HG02623 (cell line): Measurements from ENCODE around the gene CSNK1D.

Experiments
- ATAC-seq: cut with Tn5 transposase; IDR thresholded peaks from one replicate; pipeline ENCODE4 v1.9.1; 2021; ENCODE audit warnings: moderate library complexity; ENCODE audit not compliant: unreplicated experiment

The CSNK1D gene

DNA sequence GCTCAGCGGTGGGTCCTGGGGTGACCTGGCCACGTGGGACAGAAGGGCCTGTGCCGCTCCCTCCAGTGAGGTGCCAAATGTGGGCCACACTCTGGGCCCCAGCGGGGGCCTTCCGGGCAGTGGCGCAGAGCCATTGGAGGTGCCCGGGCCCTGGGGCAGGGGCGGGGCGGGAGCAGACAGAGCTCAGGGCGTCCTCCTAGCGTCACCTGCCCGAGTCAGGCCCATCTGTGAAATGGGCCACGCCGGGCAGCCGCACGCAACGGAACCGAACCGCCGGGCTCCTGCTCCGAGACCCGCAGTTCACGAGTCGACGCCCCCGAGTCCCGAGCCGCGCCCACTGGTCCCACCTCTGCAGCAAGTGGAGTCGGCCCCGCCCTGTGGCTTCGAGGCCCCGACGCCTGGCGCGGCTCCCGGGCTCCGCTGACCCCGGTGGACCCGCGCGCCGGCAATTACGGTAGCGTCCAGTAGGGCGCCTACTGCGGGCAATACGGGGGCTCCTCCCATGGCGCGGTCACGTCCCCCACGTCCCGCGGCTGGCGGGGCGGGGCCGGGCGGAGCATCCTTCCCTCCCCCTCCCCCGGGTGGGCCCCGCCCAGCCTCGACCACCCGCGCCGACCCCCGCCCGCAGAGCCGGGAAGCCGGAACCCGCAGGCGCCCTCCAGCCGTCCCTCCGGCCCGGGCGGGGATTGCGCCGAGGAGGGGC lies 42.7 kb downstream of the CSNK1D start:
- peak; percentile 39 for ATAC-seq

- ATAC-seq = no peak
Measured at GRCh38 chr17:82229698-82230608, 43.5 kb downstream of the CSNK1D start.

GRCh38 chr17:82228842-82229697 lies 44.4 kb downstream of the CSNK1D start, which contains the start of gene SLC16A3:
Gene SLC16A3, plus strand, starts transcription at chr17:82229042. Its CDS starts 6,967 bp downstream, at chr17:82236009.
- peak; percentile 29 for ATAC-seq

DNA sequence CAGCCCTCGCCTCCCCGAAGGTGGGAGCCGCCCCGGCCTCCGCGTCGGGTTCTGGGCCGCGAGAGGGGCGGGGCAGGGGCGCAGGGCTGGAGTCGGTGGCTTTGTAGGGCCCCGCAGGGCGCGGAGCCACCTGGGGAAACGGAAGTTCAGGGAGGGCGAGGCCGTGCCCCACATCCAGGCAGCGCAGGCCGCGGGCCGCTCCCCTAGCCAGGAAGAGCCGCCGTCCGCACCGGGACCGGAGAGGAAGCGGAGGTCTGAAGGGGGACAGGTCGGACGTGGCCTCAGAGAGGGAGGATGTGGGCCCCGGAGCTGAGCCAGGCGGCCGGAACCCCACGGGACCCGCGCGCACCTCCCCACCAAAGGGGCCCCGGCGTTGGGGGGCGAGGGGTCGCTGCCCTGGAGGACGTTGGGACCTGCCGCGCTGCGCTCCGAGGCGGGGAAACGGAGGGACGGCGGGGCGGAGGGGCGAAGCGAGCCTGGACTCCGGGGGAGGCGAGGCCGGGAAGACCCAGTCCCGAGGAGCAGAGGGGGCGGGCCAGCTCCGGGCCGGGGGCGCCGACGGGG lies 45.1 kb downstream of the CSNK1D start:
- ATAC-seq = peak; percentile 24

- ATAC-seq = no peak
Measured at GRCh38 chr17:82227629-82228277, 45.7 kb downstream of the CSNK1D start.

- ATAC-seq = no peak
Measured at GRCh38 chr17:82226809-82227628, 46.5 kb downstream of the CSNK1D start.

- ATAC-seq = no peak
Measured at GRCh38 chr17:82226146-82226808, 47.2 kb downstream of the CSNK1D start.

DNA sequence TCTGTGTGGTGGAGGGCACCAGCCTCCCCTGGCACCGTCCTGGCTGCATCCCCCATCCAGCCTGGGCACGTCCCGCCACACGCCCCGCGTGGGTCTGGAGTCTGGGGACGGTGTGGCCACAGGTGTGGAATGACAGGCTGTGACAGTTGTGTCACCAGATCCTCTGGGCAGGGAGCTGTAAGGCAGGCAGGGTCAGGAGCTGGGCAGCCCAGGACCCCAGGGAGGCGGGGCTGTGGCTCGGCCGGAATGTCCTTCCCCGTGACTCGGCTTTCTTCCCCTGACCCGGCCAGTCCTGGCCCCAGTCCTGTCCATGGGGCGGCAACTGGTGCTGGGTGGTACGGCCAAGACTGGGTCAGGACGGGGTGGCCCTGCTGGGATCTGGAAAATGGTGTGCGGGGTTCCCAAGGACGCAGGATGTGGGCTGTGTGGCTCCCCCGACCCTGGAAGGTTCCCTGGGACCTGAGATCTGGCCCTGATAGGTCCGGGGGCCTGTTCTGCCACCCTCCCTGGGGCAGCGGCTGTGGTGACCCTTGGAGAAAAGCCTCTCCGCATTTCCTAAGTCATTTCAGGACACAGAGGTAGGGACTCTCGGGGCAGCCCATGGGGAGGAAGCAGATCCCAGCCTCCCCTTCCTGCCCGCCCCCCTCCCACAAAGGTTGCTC lies 48.0 kb downstream of the CSNK1D start:
- ATAC-seq = no peak

DNA sequence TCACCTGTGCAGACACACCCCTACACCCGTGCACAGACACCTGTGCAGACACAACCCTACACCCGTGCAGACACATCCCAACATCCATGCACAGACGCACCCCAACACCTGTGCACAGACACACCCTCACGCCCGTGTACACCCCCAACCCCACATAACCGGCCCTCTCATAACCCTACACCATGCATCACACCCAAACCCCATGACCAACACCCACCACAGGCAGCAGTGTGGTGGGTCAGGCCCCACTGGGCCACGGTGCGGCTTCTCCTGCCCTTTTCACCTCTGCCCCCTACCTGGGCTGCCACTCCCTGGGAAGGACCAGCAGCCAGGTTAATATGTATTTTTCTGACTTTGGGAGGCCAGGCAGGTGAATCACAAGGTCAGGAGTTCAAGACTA lies 48.8 kb downstream of the CSNK1D start:
- ATAC-seq = no peak

GRCh38 chr17:82223517-82223916 lies 50.0 kb downstream of the CSNK1D start:
- ATAC-seq = no peak

GRCh38 chr17:82222816-82223215 lies 50.7 kb downstream of the CSNK1D start:
- no peak for ATAC-seq

DNA sequence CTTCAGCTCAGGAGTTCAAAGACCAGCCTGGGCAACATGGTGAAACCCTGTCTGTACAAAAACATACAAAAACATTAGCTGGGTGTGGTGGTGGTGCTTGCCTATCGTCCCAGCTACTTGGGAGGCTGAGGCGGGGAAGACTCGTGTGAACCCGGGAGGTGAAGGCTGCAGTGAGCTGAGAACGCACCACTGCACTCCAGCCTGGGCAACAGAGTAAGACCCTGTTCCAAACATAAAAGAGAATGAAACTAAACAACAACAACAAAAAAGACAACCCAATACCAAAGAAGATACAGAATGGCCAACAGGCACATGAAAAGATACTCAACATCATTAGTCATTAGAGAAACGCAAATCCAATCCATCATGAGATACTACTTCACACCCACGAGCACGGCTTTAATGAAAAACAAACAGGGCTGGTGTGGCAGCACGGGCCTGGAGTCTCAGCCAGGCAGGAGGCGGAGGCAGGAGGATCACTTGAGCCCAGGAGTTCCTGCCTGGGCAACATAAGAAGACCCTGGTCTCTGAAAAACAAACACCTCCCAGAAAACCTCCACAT lies 52.1 kb downstream of the CSNK1D start:
- ATAC-seq = no peak

GRCh38 chr17:82219753-82220709 lies 53.5 kb downstream of the CSNK1D start:
- ATAC-seq = no peak

DNA sequence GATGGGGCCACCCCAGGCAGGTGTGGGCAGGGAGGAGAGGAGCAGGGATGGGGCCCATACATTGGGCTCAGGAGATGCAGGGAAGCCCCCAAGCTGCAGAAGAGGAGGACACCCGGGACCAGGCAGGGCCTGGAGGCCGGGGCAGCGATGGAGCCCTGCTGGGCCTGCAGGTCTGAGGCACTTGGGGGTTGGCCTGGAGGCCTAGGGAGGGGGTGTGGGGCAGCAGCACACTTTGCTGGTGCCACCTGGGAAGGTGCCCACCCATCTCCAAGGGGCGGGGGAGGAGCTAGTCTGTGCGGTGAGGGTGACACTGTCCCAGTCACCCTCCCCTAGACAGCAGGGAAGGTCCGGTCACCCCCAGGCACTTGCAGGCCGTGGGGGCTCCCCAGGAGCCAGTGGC lies 54.4 kb downstream of the CSNK1D start:
- ATAC-seq = no peak

- ATAC-seq = no peak
Measured at GRCh38 chr17:82218349-82219075, 55.0 kb downstream of the CSNK1D start.

DNA sequence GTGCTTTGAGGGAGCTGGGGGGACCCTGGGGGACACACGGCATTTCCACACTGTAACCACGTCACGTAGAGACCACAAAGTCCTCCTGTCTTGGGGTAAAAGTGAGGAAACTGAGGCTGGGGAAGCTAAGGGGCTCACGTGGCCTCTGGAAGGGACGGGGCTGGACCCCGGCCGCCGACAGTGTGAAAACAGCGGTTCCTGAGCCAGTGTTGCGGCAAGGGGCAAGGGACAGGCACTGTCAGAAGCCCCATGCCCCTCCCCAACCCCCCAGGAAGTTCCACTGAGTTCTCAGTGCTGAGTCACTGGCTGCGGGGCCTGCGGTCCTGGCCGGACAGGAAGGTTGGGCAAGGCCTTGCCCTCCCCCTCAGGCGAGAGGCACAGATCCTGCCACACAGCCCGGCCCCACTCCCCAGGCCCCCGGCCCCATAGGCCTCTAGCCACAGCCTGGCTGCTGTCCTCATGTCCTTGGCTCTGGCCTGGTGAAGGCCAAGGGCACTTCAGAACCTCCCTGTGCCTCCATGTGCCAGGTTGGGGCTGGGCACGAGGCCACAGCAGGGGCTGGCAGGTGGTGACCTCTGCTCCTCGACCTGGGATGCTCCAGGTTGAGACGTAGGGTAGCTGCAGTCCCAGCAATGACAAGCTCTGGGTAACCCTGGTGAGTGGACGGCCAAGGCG lies 55.8 kb downstream of the CSNK1D start:
- ATAC-seq = no peak
